H9 (cell line): ENCODE results near the gene KMT2D. TPM values are rescaled to one million over a fixed set of nuclear protein-coding genes. Genes with fewer than 3 reads are reported as not detected.
A peak's percentile ranks its signal among the peaks of the same experiment; 100 is the strongest.

ENCODE experiments used
- DNase-seq: peaks from one replicate; pipeline ENCODE4 v3.0.0-alpha.2; 2017
- H2AFZ ChIP-seq: one replicate; pipeline ENCODE4 v1.6.1; 2013; ENCODE audit warnings: mild to moderate bottlenecking, low read length, control low read depth, moderate library complexity
- H2AK5ac ChIP-seq: 2 replicates; pipeline ENCODE4 v1.6.1; 2013; ENCODE audit warnings: low read length, control low read depth, mixed read lengths; ENCODE audit not compliant: insufficient read length
- H2BK120ac ChIP-seq: one replicate; pipeline ENCODE4 v1.6.1; 2013; ENCODE audit warnings: low read depth, mild to moderate bottlenecking, low read length, control low read depth, inconsistent platforms; ENCODE audit not compliant: poor library complexity, severe bottlenecking
- H2BK12ac ChIP-seq: 2 replicates; pipeline ENCODE4 v1.6.1; 2013; ENCODE audit warnings: low read length, control low read depth, mixed read lengths, low read depth; ENCODE audit not compliant: insufficient read length
- H2BK15ac ChIP-seq: 2 replicates; pipeline ENCODE4 v1.6.1; 2013; ENCODE audit warnings: low read depth, low read length, control low read depth
- H2BK20ac ChIP-seq: one replicate; pipeline ENCODE4 v1.6.1; 2013; ENCODE audit warnings: low read depth, mild to moderate bottlenecking, low read length, control low read depth, inconsistent platforms; ENCODE audit not compliant: poor library complexity, severe bottlenecking
- H2BK5ac ChIP-seq: 2 replicates; pipeline ENCODE4 v1.6.1; 2013; ENCODE audit warnings: low read length, control low read depth, mixed read lengths; ENCODE audit not compliant: insufficient read length
- H3K14ac ChIP-seq: 2 replicates; pipeline ENCODE4 v1.6.1; 2013; ENCODE audit warnings: low read length, control low read depth; ENCODE audit not compliant: insufficient read depth
- H3K18ac ChIP-seq: 2 replicates; pipeline ENCODE4 v1.6.1; 2013; ENCODE audit warnings: low read depth, mild to moderate bottlenecking, mixed read lengths, low read length, control low read depth; ENCODE audit not compliant: insufficient read length
- H3K23ac ChIP-seq: 2 replicates; pipeline ENCODE4 v1.6.1; 2013; ENCODE audit warnings: low read length, control low read depth, mixed read lengths, low read depth; ENCODE audit not compliant: insufficient read length
- H3K23me2 ChIP-seq: 2 replicates; pipeline ENCODE4 v1.6.1; 2013; ENCODE audit warnings: low read depth, mild to moderate bottlenecking, mixed read lengths, low read length, control low read depth; ENCODE audit not compliant: insufficient read length, poor library complexity, severe bottlenecking
- H3K27ac ChIP-seq: 2 replicates; pipeline ENCODE4 v1.5.1; 2013; ENCODE audit warnings: low read length, control low read depth, mixed read lengths, low read depth; ENCODE audit not compliant: insufficient read length
- H3K27me3 ChIP-seq: 2 replicates; pipeline ENCODE4 v1.6.1; 2013; ENCODE audit warnings: low read length, control low read depth, inconsistent platforms; ENCODE audit not compliant: insufficient read depth
- H3K4ac ChIP-seq: 2 replicates; pipeline ENCODE4 v1.6.1; 2013; ENCODE audit warnings: low read depth, mild to moderate bottlenecking, control low read depth, inconsistent platforms, low read length, moderate library complexity
- H3K4me1 ChIP-seq: 2 replicates; pipeline ENCODE4 v1.6.1; 2013; ENCODE audit warnings: low read length, control low read depth, inconsistent platforms; ENCODE audit not compliant: insufficient read depth
- H3K4me2 ChIP-seq: 2 replicates; pipeline ENCODE4 v1.6.1; 2013; ENCODE audit warnings: low read length, control low read depth, mixed read lengths; ENCODE audit not compliant: insufficient read length, insufficient read depth
- H3K56ac ChIP-seq: 2 replicates; pipeline ENCODE4 v1.6.1; 2013; ENCODE audit warnings: low read depth, mild to moderate bottlenecking, mixed read lengths, low read length, control low read depth; ENCODE audit not compliant: insufficient read length
- H3K79me1 ChIP-seq: 2 replicates; pipeline ENCODE4 v1.6.1; 2013; ENCODE audit warnings: low read depth, mild to moderate bottlenecking, moderate library complexity, low read length, control low read depth, inconsistent platforms; ENCODE audit not compliant: insufficient read depth, poor library complexity, severe bottlenecking
- H3K79me2 ChIP-seq: 2 replicates; pipeline ENCODE4 v1.6.1; 2013; ENCODE audit warnings: low read length, control low read depth, inconsistent platforms; ENCODE audit not compliant: insufficient read depth
- H3K9ac ChIP-seq: 2 replicates; pipeline ENCODE4 v1.6.1; 2013; ENCODE audit warnings: low read length, control low read depth, mixed read lengths; ENCODE audit not compliant: insufficient read length; ENCODE audit errors: extremely low read depth
- H3K9me3 ChIP-seq: one replicate; pipeline ENCODE4 v1.6.1; 2013; ENCODE audit warnings: low read depth, low read length, inconsistent platforms; ENCODE audit not compliant: control insufficient read depth
- H3T11ph ChIP-seq: one replicate; pipeline ENCODE4 v1.6.1; 2013; ENCODE audit warnings: mild to moderate bottlenecking, low read length, control low read depth, inconsistent platforms
- H4K20me1 ChIP-seq: one replicate; pipeline ENCODE4 v1.6.1; 2013; ENCODE audit not compliant: control insufficient read depth, insufficient read length, insufficient read depth
- H4K5ac ChIP-seq: 2 replicates; pipeline ENCODE4 v1.6.1; 2013; ENCODE audit warnings: low read depth, mild to moderate bottlenecking, mixed read lengths, low read length, control low read depth; ENCODE audit not compliant: insufficient read length
- H4K8ac ChIP-seq: replicated peaks from 2 replicates; pipeline ENCODE4 v1.6.1; 2013; ENCODE audit warnings: low read length, control low read depth, mixed read lengths, low read depth; ENCODE audit not compliant: insufficient read length
- H4K91ac ChIP-seq: 2 replicates; pipeline ENCODE4 v1.6.1; 2013; ENCODE audit warnings: low read depth, mild to moderate bottlenecking, moderate library complexity, mixed read lengths, low read length, control low read depth; ENCODE audit not compliant: insufficient read length
- H3K27ac Mint-ChIP-seq, 3 experiments: 2 replicates in 2 of 3; 3 replicates in 1 of 3; pipeline ENCODE4 v1.8.0; 2020 to 2021; ENCODE audit warnings: mixed read lengths in 3 of 3, mild to moderate bottlenecking in 1 of 3, moderate library complexity in 1 of 3
- H3K27me3 Mint-ChIP-seq: 2 replicates; pipeline ENCODE4 v1.8.0; 2021; ENCODE audit warnings: low read depth, mild to moderate bottlenecking, moderate library complexity, mixed read lengths
- H3K36me3 Mint-ChIP-seq, 3 experiments: 2 replicates in 2 of 3; 3 replicates in 1 of 3; pipeline ENCODE4 v1.8.0; 2020 to 2021; ENCODE audit warnings: low read depth in 3 of 3, mixed read lengths in 3 of 3; ENCODE audit not compliant: insufficient read depth in 1 of 3
- H3K4me1 Mint-ChIP-seq, 2 experiments: 2 replicates each; pipeline ENCODE4 v1.8.0; 2020; ENCODE audit warnings: mixed read lengths in 2 of 2
- H3K4me3 Mint-ChIP-seq, 2 experiments: 2 replicates in 1 of 2; 3 replicates in 1 of 2; pipeline ENCODE4 v1.8.0; 2020 to 2021; ENCODE audit warnings: mild to moderate bottlenecking in 2 of 2, mixed read lengths in 2 of 2, moderate library complexity in 1 of 2
- H3K9me3 Mint-ChIP-seq, 2 experiments: 2 replicates in 1 of 2; 3 replicates in 1 of 2; pipeline ENCODE4 v1.8.0; 2020; ENCODE audit warnings: mild to moderate bottlenecking in 2 of 2, mixed read lengths in 2 of 2, moderate library complexity in 1 of 2
- WGBS: extraction: QIAGEN DNeasy Blood & Tissue Kit; methylation state at CpG from one replicate; pipeline ENCODE4 v1.1.7; 2013; ENCODE audit warnings: missing lambda C conversion rate, low lambda C conversion rate, mixed read lengths; ENCODE audit not compliant: insufficient read length; ENCODE audit errors: extremely low coverage; 5-methylcytosine and 5-hydroxymethylcytosine counted together
- total RNA-seq: library from RNA; stranded (reverse); gene quantifications from 2 replicates; pipeline ENCODE4 v1.2.1, GENCODE V29; 2021
- TF ChIP-seq, protein P1 (sequence below): fragments of 200-600 bp; sonication (generic); conservative IDR thresholded peaks from 3 replicates; pipeline ENCODE4 v1.8.0; 2021; ENCODE audit warnings: antibody characterized with exemption, mild to moderate bottlenecking

Gene KMT2D
- total RNA-seq, 1 experiment from 2014 or later = 93.7 TPM

DNA sequence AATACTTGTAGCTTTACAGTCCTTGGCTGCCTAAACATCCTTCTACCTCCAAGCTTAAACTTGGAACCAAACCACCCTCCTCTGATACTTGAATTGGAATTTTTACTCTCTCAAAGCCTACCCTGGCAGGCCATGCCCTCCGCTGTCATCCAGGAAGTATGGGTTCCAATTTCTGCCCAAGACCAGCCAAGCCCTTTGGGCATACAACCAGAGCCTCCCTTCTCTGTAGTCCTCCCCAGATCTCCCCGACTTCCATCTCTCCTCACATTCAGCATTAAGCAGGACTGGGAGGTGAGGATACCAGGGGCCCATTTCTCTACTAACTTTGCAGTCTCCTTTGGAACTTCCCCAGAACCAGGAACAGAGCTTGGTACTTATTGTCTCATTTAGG, 34.4 kb upstream of the KMT2D start:
- Mint-ChIP-seq H3K9me3 (no peaks in the 10 kb centered on the region; a peak in 1 of 5 replicates), H3K27ac (no peak overlapping the region), H3K36me3 (peaks cover 2 to 28% (median 17%) of the 10 kb centered on the region in 3 experiments), H3K4me3 (peak overlapping the region in 1 of 2 experiments; percentile 74; a peak in 3 of 5 replicates), H3K27me3 (peaks cover 60% of the 10 kb centered on the region), H3K4me1 (peaks cover 29 to 48% of the 10 kb centered on the region in 2 experiments)
- Histone ChIP-seq H3K14ac (no peak overlapping the region), H2BK20ac (no peak overlapping the region), H3K79me2 (no peaks in the 10 kb centered on the region), H4K91ac (no peak overlapping the region), H3K4me1 (no peaks in the 10 kb centered on the region), H3K23me2 (peaks cover 6% of the 10 kb centered on the region), H3K4me2 (peak overlapping the region; percentile 79), H3K27me3 (peaks cover 47% of the 10 kb centered on the region), H3K9me3 (no peaks in the 10 kb centered on the region), H4K20me1 (no peaks in the 10 kb centered on the region), H2BK15ac (no peak overlapping the region), H3K9ac (no peak overlapping the region), H2BK5ac (no peak overlapping the region), H3K27ac (no peak overlapping the region), H2AFZ (no peak overlapping the region), H3K23ac (no peak overlapping the region), H4K8ac (no peak overlapping the region), H3T11ph (no peak overlapping the region), H4K5ac (no peak overlapping the region), H3K18ac (no peak overlapping the region), H2BK12ac (no peak overlapping the region), H3K79me1 (no peaks in the 10 kb centered on the region), H2BK120ac (no peak overlapping the region), H3K56ac (no peak overlapping the region), H2AK5ac (no peak overlapping the region), H3K4ac (no peak overlapping the region)
- DNase-seq = no peak
- TF ChIP-seq, protein P1, sequence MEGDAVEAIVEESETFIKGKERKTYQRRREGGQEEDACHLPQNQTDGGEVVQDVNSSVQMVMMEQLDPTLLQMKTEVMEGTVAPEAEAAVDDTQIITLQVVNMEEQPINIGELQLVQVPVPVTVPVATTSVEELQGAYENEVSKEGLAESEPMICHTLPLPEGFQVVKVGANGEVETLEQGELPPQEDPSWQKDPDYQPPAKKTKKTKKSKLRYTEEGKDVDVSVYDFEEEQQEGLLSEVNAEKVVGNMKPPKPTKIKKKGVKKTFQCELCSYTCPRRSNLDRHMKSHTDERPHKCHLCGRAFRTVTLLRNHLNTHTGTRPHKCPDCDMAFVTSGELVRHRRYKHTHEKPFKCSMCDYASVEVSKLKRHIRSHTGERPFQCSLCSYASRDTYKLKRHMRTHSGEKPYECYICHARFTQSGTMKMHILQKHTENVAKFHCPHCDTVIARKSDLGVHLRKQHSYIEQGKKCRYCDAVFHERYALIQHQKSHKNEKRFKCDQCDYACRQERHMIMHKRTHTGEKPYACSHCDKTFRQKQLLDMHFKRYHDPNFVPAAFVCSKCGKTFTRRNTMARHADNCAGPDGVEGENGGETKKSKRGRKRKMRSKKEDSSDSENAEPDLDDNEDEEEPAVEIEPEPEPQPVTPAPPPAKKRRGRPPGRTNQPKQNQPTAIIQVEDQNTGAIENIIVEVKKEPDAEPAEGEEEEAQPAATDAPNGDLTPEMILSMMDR = no peak
- WGBS = no CpG with 5 or more reads among the region's 2 CpGs
